ENCODE data around the gene DNAL4. TPM values are rescaled to one million over a fixed set of nuclear protein-coding genes. Genes with fewer than 3 reads are reported as not detected.

The DNAL4 gene
- total RNA-seq, 2 donors from 2014 or later = 8.8 to 10.8 TPM

DNA sequence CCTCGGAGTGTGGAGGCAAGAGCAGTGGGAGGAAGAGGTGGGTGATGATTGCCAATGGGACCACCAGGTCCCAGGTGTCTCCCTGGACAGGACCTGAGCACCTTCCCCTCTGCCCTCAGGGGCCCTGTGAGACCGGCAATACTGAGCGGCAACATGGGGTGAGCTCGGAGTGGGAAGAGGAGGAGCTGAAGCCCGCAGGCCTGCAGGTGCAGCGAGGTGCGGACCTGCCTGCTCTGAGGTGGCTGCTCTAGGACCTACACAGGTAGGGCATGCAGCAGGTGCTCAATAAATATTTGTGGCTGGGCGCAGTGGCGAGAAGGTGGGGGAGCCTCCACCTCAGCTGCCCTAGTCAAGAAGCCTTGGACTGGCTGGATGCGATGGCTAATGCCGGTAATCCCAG lies 25.9 kb downstream of the DNAL4 start:
- intact Hi-C loops (cut with DNase I) = loop anchor here in 1 of 2 donors (5.0 to 10.0 kb wide), 2 partner anchors 74 to 237 kb away; partner anchors contain the start of gene NPTXR
- no peak for DNase-seq
- no peak for ATAC-seq

DNA sequence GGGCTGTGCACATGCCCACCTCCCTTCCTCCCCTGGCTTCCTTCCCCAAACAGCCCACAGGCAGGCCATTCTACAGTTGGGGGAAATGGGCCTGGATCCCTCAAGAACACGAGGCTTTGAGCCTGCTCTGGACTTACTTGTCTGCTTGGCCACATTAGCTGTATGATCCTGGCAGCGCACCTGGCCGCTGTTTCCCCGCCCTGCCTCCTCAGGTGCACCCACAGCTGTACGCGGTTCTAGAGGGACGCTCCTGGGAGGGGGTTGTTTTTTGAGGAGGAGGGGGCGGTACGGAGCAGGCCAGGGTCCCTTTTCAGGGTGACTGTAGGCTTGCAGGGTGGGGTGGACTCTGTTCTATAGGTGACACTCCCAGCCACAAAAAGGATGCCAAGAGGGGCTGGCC lies 26.6 kb downstream of the DNAL4 start:
- intact Hi-C loops (cut with DNase I) = loop anchor here in 1 of 2 donors (5.0 to 10.0 kb wide), 2 partner anchors 75 to 237 kb away; partner anchors contain the start of gene NPTXR
- no peak for ATAC-seq
- no peak for DNase-seq

DNA sequence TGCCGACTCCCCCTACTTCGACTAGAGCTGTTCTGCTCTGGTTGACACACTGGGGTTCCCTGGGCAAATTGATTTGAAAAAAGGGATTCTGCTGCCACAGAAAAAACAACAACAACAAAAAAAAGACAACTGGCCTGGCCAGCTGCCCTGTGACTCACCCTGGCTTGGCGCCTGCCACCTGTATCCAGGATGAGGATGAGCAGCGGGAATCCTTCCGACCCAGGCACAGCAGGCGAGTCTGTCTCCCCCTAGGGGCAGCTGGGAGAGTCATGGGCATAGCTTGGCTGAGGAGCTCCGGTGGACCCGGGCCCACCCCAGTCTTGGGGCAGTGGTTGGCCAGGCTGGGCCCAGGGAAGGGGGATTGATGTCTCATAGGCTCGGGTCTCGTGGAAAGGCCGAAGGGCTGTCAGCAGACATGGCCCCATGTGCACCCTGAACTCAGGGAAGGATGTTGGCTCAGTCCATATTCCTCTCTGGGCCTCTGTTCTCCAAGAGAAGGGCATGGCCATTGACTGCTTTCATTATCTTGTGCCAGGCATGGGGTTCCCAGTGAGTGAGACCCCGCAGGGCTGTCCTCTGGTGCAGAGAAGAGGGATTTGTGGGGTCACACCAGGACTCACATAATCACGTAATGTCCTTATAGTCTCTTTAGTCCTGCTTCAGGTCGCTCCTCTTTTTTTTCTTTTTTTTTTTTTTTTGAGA lies 27.7 kb downstream of the DNAL4 start:
- ATAC-seq (peak; percentile 42 to 78), DNase-seq (peak; percentile 64)
- intact Hi-C loops (cut with DNase I) = loop anchor here in 1 of 2 donors (5.0 to 10.0 kb wide), 2 partner anchors 76 to 239 kb away; partner anchors contain the start of gene NPTXR

DNA sequence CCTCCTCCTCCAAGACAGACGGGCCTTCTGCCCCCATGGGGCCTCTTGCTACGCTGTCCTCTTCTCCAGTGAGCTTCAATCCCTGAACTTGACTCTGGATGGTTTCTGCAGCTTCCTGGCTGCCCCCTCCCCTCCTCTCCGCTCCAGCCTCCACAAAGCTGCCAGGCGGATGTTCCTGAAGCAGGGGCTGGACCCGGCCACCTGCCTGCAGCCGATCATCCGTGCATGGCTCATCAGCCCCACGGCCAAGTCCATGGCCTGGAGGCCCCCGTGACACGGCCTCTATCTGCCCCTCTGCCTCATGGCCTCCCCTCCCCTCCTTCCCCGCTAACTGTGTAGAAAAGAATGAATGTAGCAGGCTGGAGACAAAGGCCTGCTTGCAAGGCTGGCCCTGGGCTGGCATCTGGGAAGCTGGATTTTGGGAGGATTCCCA lies 31.4 kb downstream of the DNAL4 start:
- DNase-seq (no peak), ATAC-seq (no peak)
- intact Hi-C loops (cut with DNase I) = loop anchor here in 1 of 2 donors (10.0 kb wide), 1 partner anchor 242 kb away; no protein-coding TSS in a partner anchor

DNA sequence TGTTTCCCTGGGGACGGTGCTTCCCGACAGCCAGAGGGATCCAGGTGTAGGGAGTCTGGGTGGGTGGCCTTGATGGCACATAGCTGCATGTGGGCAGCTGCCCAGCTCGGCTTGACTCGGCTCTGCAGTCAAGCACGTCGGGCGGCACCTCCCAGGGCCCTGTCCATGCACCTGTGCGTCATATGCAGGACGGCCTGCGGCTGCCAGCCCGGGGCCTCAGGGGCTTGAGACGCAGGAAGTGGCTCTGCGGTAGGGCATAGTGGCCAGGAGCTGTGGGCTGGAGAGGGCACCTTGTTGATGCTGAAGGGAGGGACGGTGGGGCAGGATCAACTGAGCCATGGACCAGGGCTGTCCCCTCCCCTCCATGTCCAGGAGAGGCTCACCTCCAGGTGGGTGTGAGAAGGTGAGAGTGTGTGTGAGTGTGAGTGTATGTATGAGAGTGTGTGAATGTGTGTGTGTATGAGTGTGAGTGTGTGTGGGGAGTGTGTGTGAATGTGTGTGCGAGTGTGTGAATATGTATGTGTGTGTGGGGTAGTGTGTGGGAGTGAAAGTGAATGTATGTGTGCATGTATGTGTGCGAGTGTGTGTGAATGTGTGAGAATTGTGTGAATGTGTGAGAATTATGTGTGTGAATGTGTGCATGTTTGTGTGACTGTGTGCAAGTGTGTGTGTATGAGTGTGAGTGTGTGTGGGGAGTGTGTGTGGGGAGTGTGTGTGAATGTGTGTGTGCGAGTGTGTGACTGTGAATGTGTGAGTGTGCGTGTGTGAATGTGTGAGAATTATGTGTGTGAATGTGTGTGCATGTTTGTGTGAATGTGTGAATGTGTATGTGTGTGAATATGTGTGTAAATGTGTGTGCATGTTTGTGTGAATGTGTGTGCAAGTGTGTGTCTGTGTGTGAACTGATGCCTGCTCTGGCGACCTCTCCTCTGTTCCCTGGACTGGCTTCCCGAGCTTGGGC lies 32.5 kb downstream of the DNAL4 start:
- DNase-seq (no peak), ATAC-seq (no peak)
- intact Hi-C loops (cut with DNase I) = loop anchor here in 1 of 2 donors (10.0 kb wide), 1 partner anchor 243 kb away; no protein-coding TSS in a partner anchor

DNA sequence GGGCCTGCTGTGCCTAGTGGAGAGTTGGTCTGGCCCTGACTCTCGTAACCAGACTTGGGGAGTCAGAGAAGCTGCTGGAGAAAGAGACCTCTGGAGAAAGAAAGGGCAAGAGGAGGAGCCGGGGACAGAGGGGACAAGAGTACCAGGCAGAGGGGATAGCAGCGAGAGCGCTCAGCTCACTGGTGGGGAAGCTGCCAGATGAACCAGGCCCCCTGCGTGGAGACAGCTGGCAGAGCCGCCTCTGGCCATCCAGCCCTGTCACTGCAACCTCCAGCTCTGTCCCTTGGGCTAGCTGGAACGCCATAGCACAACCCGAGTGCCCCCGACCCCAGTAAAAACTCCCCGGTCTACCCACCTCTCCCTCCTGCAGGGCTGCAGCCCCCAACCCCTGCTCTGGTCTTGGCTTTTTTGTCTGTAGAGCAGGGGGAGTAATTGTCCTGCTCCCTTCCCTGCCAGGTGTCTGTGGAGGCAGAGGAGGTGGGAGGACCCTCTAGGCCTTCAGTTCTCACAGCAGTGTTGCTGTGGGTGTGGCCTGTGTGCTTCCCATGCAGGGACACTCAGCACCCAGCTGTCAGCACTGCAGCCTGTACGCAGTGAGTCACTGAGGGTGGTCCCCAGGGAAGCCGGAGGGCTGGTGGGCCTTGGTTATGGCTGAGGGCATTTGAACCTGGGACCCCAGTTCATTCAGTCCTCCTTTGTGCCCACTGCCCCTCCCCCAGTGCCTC lies 33.3 kb downstream of the DNAL4 start:
- intact Hi-C loops (cut with DNase I) = loop anchor here in 1 of 2 donors (10.0 kb wide), 1 partner anchor 244 kb away; no protein-coding TSS in a partner anchor
- DNase-seq = no peak
- ATAC-seq = no peak

DNA sequence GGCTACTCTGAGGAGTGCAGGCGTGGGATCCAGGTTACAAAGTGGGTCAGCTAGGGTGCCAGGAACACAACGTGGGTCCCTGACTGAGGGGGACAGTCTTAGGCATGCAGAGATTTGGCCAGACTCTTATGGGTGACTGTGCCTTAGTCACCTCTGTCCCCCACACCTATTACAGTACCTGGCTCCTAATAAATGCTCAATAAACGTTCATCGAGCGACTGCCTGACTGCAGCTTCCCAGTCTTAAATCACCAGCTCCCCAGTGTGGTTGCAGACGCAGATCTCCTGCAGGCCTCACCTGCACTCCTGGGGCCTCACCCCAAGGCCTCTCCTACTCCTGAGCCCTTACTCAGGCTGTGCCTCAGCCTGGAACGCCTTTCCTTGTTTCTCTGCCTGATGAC lies 34.9 kb downstream of the DNAL4 start:
- DNase-seq (no peak), ATAC-seq (no peak)
- intact Hi-C loops (cut with DNase I) = loop anchor here in 1 of 2 donors (5.0 kb wide), 1 partner anchor 108 kb away; no protein-coding TSS in a partner anchor

DNA sequence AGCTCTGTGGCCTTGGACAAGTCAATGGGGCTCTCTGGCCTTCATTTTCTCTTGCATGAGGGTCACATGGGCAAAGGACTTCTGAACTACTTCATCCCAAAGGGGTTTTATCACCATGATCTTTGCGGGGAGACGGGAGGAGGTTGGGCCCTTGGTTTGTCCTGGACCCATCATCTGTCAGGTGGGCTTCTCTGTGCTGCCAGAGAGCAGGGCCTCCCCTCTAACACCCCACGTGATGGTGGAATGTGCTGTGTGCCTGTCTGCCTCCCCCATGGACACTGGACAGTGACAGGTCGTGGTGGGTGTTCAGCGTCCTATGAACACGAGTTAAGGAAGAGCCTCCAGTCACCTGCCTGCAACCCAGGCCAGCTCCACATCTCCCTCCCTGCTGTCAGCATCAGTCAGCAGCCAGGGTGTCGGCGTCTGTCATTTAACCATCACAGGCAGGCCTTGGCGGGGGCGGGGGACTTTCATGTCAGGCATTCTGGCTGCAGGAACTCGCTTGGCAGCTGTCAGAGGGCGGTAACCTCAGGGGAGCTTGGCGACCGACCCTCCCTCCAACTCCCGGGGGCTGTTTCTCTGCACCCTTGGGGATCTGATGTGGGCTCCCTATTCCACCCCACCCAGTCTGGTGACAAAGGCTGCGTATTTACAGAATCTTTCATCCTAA lies 35.5 kb downstream of the DNAL4 start:
- DNase-seq = no peak
- intact Hi-C loops (cut with DNase I) = loop anchor here in 1 of 2 donors (5.0 kb wide), 1 partner anchor 109 kb away; no protein-coding TSS in a partner anchor
- no peak for ATAC-seq

DNA sequence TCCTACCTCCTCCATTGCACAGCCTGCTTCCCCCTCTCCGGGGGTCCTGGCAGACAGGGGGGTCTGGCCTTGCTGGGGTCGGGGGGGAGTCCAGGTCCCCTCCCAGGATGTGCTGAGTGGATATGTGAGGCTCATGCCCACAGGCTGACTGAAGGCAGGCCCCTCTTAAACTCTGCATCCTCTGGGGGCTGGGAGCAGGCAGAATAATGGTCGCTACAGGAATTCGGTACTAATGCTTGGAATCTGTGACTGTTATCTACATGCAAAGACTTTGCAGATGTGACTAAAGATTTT lies 36.5 kb downstream of the DNAL4 start:
- intact Hi-C loops (cut with DNase I) = loop anchor here in 1 of 2 donors (5.0 kb wide), 1 partner anchor 110 kb away; no protein-coding TSS in a partner anchor
- ATAC-seq (no peak), DNase-seq (no peak)

DNA sequence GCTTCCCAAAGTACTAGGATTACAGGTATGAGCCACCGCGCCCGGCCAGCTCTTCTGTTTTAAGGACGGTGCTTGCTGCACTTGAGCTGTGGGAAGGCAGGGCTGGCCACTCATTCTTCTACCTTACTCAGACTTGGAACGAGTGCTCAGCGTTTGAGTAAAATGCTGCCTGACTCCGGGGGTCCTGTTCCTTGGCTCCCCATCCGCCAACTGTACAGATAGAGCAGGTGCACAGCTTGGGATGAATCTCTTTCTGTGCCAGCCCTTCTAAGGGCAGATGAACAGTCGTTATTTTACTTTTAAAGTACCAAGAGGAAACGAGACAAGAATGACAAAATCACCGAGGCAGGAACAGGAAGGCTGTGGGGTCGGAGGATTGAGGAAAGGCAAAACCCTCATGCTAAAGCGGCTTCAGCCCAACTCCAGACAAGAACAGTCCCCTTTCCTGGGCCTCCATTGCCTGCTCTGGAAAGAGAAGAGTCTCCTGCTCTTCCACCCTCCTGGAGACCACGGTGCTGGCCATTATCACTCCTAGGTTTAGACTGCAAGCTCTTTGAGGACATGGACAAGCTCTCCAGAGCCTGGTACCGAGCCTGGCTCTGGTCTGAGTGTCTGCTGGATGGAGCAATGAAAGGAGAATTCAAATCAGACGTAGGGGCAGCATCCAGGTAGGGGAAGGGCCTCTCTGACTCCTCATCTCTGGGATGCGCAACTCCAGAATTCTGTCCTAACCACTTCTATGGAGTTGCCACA lies 37.1 kb downstream of the DNAL4 start:
- intact Hi-C loops (cut with DNase I) = loop anchor here in 1 of 2 donors (5.0 kb wide), 1 partner anchor 110 kb away; no protein-coding TSS in a partner anchor
- DNase-seq (no peak), ATAC-seq (no peak)

DNA sequence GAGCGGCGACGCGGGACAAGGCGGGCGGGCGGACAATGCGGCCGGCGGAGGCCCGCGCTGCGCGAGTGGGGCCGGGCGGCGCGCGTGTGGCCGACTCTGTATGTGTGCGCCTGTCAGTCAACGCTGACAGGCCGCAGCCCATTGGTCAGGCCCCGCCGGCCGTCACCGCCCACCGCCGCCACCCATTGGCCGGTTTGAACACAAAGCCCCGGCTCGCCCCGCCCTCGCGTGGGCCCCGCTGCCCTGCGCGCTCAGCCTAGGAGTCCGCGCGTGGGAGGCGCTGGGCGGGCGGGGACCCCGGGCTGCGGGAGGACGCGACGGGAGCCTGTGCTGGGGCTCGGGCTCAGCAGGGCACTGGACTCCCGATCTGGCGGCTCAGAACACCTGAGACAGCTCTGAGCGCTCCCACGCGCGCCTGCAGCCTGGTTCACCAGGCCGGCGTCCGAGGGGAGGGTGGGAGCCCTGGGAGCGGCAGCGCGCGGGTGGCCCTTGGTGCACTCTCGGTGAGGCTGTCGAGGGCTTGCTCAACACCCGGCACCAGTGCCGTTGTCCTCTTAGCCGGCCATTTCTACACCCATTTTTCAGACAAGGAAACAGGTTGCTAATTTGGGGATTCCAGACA lies 37.9 kb downstream of the DNAL4 start, which contains the start of gene SUN2:
Gene SUN2 (minus strand): TSS at position 88 of the 622 bp plus-strand sequence. CDS start 3,370 bp downstream, outside the sequence.
- intact Hi-C loops (cut with DNase I) = loop anchor here in 1 of 2 donors (5.0 kb wide), 1 partner anchor 111 kb away; no protein-coding TSS in a partner anchor
- peak; percentile 97 for DNase-seq
- peak; percentile 85 to 90 for ATAC-seq

DNA sequence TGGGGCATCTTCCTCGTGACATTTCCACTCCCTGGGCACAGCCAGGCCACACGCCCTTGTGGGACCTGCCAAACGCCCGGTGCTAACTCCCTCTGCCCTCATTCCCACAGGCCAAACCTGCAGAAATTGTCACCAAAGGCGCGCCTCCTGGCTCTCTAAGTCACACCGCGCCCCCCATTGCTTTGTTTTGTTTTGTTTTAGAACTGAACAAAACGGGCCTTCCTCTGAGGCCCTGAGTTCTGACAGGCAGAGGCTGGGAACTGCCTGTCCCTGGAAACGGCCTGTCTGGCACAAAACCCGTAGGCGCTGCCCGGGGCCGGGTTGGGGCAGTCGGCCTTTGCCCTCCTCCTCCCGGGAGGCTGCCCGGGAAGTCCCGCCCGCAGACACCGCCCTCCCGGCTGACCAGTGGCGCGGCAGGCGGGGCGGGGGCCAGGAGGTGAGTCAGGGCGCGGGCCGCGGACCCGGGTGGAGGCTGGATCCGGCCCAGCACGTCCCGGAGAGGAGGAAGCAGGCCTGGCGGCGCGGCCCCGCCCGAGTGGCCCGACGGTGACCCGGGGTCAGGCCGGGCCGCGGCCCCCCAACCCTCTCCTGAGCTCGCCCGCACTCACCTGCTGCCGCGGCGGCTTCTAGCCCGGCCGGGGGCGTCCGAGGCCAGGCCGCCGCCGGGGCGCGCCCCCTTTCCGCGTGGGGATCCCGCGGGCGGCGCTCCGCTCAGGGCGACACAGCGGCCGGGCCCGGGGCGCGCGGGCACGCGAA lies 38.6 kb downstream of the DNAL4 start:
- peak; percentile 83 to 88 for ATAC-seq
- intact Hi-C loops (cut with DNase I) = loop anchor here in 1 of 2 donors (5.0 kb wide), 1 partner anchor 112 kb away; no protein-coding TSS in a partner anchor
- DNase-seq = peak; percentile 95

DNA sequence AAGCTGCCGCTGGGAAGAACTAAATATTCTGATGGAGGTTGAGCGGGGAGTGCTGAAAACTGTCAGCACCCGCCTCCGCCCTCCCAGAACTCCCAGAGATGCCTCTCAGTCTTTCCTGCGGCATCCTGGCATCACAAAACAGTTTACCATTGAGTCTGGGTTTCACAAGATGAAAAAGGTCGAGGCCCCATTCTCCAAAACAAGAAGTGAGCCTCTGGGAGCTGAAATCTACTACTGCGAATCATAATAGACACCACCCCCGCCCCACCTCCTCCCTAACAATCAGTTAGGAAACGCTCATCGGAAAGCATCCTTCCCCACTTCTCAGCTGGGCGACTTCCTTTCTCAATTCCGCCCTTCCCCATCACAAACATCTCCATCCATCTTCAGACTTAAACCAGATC lies 39.2 kb downstream of the DNAL4 start:
- DNase-seq (peak; percentile 55), ATAC-seq (peak; percentile 5)
- intact Hi-C loops (cut with DNase I) = loop anchor here in 1 of 2 donors (5.0 kb wide), 1 partner anchor 113 kb away; no protein-coding TSS in a partner anchor

DNA sequence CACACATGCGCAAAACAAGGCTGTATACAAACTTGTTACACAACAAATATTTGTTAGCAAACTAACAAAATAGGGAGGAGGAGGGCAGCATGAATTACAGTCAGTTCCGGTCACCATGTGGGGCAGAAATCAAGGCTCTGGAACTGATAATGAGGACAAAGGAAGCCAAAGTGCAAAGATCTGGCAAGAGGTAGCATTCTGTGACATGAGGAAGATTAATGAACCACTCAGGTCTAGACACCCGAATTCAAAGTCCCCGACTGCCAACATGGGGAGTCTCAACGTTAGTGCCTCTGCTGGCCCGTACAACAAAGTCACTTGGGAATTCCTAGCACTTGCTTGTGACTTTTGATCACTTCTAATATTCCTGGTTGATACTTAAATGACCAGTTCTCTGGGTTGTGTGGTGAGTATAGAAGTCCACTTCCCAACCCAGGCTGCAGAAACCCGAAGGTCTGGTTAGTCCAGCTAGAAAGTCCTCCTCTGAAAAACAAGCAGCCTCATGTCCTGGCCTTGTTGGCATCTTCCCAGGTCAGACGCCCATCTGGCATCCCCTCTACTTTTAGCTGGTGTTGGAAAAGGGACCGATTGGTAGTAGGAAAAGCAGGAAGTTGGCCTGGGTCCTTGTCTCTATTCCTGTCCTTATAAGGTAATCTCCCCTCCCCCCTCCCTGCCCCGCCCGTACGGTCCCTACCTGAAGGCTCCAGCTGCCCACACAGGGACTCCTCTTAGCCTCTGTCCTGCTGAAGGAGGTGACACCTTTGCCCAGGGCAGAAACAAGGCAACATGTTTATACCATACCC lies 39.8 kb downstream of the DNAL4 start:
- DNase-seq = peak; percentile 72
- peak; percentile 13 to 29 for ATAC-seq
- intact Hi-C loops (cut with DNase I) = no loop called here
